Smooth muscle cell (in vitro differentiated cells): ENCODE measurements around the gene FOXP1. TPM values are rescaled to one million over a fixed set of nuclear protein-coding genes. Genes with fewer than 3 reads are reported as not detected.
A peak's percentile ranks its signal among the peaks of the same experiment; 100 is the strongest.

ENCODE experiments used
- DNase-seq: peaks from one replicate; lab custom pipeline; 2025; ENCODE audit not compliant: unreplicated experiment; lab: John Stamatoyannopoulos, UW
- H2AFZ ChIP-seq: fragments of 200-600 bp; sonication (generic); 2 replicates; pipeline ENCODE4 v1.6.0; 2016; ENCODE audit warnings: antibody characterized with exemption, low read depth, mild to moderate bottlenecking
- H3F3A ChIP-seq: fragments of 200-600 bp; sonication (generic); 2 replicates; pipeline ENCODE4 v1.6.0; 2017; ENCODE audit warnings: antibody characterized with exemption, low read depth
- H3K27ac ChIP-seq: fragments of 200-600 bp; sonication (generic); 2 replicates; pipeline ENCODE4 v1.5.1; 2016; ENCODE audit warnings: low read depth, mild to moderate bottlenecking
- H3K27me3 ChIP-seq: fragments of 200-600 bp; sonication (generic); 2 replicates; pipeline ENCODE4 v1.6.1; 2016; ENCODE audit warnings: low read depth, mild to moderate bottlenecking
- H3K36me3 ChIP-seq: fragments of 200-600 bp; sonication (generic); 2 replicates; pipeline ENCODE4 v1.5.1; 2016; ENCODE audit warnings: low read depth
- H3K4me1 ChIP-seq: fragments of 200-600 bp; sonication (generic); 2 replicates; pipeline ENCODE4 v1.5.1; 2016; ENCODE audit warnings: low read depth
- H3K4me2 ChIP-seq: fragments of 200-600 bp; sonication (generic); 2 replicates; pipeline ENCODE4 v1.6.0; 2016; ENCODE audit warnings: mild to moderate bottlenecking
- H3K4me3 ChIP-seq: fragments of 200-600 bp; sonication (generic); 2 replicates; pipeline ENCODE4 v1.5.1; 2016; ENCODE audit warnings: mild to moderate bottlenecking
- H3K79me2 ChIP-seq: fragments of 200-600 bp; sonication (generic); 2 replicates; pipeline ENCODE4 v1.6.0; 2016; ENCODE audit warnings: low read depth, mild to moderate bottlenecking
- H3K9ac ChIP-seq: fragments of 200-600 bp; sonication (generic); 2 replicates; pipeline ENCODE4 v1.6.0; 2016; ENCODE audit warnings: low read depth
- H3K9me3 ChIP-seq: fragments of 200-600 bp; sonication (generic); replicated peaks from 2 replicates; pipeline ENCODE4 v1.5.1; 2016; ENCODE audit warnings: low read depth
- H4K20me1 ChIP-seq: fragments of 200-600 bp; sonication (generic); 2 replicates; pipeline ENCODE4 v1.6.0; 2016; ENCODE audit warnings: low read depth
- WGBS: methylation state at CpG from one replicate; pipeline ENCODE4 v1.1.7; 2016; ENCODE audit warnings: low lambda C conversion rate; 5-methylcytosine and 5-hydroxymethylcytosine counted together
- polyA plus RNA-seq: library from polyadenylated mRNA; unstranded; fragments of >200 nt; fragmentation: Nextera tagmentation; extraction: Ambion mirVana; gene quantifications from 2 replicates; pipeline ENCODE4 v1.2.1, GENCODE V29; 2016
- total RNA-seq: library from RNA; depleted of rRNA; stranded (reverse); fragments of >200 nt; gene quantifications from 2 replicates; pipeline ENCODE4 v1.2.3, GENCODE V29; 2014
- TF ChIP-seq, protein P1 (sequence below): fragments of 200-600 bp; sonication (generic); IDR thresholded peaks from 2 replicates; pipeline ENCODE4 v1.5.1; 2017; ENCODE audit warnings: borderline replicate concordance, mild to moderate bottlenecking, antibody characterized with exemption; ENCODE audit not compliant: insufficient read depth, poor library complexity, severe bottlenecking

Gene FOXP1
- total and polyA plus RNA-seq, 2 experiments from 2014 or later, result 40.9 to 68.0 TPM

DNA sequence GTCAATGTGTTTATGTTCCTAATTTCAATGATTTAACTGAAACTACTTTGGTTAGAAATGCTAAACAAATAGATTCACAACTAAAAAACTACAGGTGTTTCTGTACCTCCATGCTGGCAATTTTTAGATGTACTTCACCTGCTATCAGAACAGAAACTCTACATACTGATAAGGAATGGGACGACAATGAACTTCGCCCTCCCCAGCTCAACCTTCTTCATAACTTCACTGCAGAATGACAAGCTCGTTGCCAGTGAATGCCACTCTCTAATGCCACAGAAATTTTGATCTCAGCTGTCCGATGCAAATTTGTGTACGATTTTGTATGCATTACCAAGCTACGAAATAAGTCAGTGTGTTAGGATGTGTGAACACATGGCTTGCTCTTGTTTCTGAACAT lies 133.4 kb downstream of the FOXP1 start:
- Histone ChIP-seq H3K27ac (no peak overlapping the region), H3K9me3 (no peaks in the 10 kb centered on the region), H3K27me3 (no peaks in the 10 kb centered on the region), H3K4me1 (peaks cover 27% of the 10 kb centered on the region), H3K4me3 (no peak overlapping the region), H3F3A (peaks cover 1% of the 10 kb centered on the region), H3K36me3 (no peaks in the 10 kb centered on the region), H3K4me2 (no peak overlapping the region), H2AFZ (no peak overlapping the region), H3K79me2 (peaks cover 40% of the 10 kb centered on the region), H3K9ac (no peak overlapping the region), H4K20me1 (no peaks in the 10 kb centered on the region)
- TF ChIP-seq, protein P1, sequence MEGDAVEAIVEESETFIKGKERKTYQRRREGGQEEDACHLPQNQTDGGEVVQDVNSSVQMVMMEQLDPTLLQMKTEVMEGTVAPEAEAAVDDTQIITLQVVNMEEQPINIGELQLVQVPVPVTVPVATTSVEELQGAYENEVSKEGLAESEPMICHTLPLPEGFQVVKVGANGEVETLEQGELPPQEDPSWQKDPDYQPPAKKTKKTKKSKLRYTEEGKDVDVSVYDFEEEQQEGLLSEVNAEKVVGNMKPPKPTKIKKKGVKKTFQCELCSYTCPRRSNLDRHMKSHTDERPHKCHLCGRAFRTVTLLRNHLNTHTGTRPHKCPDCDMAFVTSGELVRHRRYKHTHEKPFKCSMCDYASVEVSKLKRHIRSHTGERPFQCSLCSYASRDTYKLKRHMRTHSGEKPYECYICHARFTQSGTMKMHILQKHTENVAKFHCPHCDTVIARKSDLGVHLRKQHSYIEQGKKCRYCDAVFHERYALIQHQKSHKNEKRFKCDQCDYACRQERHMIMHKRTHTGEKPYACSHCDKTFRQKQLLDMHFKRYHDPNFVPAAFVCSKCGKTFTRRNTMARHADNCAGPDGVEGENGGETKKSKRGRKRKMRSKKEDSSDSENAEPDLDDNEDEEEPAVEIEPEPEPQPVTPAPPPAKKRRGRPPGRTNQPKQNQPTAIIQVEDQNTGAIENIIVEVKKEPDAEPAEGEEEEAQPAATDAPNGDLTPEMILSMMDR, result no peak
- DNase-seq, result no peak
- WGBS, result 98% methylated on average over 6 of the region's 6 CpGs

DNA sequence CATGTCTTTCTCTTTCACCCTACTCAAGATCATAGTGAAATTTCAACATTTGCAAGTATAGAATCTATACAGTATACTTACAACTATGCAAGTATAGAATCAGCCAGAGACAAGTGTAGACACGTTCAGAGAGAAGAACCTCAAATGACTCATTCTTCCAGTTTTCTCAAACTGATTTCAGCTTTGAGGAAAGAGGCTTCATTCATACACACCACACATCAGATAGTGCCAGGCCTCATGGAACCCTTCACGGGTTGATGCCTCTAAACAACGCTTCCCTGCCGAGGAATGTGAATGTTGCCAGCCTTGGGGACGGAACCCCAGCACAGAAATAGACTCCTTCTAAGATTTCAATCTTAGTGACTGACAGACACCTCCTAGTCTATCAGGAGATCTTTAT lies 135.7 kb downstream of the FOXP1 start:
- Histone ChIP-seq H3K4me3 (no peak overlapping the region), H3K9me3 (no peaks in the 10 kb centered on the region), H2AFZ (no peak overlapping the region), H3K4me1 (peaks cover 16% of the 10 kb centered on the region), H3K27me3 (no peaks in the 10 kb centered on the region), H3K27ac (peak overlapping the region; percentile 73), H3K4me2 (peak overlapping the region; percentile 33), H3K9ac (no peak overlapping the region), H3K36me3 (no peaks in the 10 kb centered on the region), H3K79me2 (peaks cover 28% of the 10 kb centered on the region), H3F3A (peaks cover 9% of the 10 kb centered on the region), H4K20me1 (no peaks in the 10 kb centered on the region)
- 41% methylated on average over 5 of the region's 5 CpGs for WGBS
- TF ChIP-seq, protein P1, result no peak
- DNase-seq, result no peak

DNA sequence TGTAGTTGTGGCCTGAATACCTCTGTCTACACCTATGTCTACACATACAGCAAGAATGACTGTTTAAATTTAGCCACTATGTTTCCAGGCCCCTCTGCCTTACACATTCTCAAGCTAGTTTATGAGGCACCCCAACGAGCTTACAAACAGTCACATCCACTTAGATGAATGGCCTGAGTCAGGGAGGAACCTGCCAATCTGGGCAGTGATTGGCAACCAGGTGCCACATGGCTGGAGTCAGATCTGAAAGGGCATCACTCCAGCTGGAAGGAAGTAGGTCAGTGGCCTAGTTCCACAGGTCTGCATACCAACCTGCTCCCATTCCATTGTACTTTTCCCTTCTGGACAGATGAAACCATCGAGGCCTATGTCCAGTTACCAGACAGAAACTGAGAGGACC lies 136.3 kb downstream of the FOXP1 start:
- no peaks in the 10 kb centered on the region for H3K36me3 ChIP-seq
- DNase-seq, result no peak
- TF ChIP-seq, protein P1, result no peak
- H3K9me3 ChIP-seq, result no peaks in the 10 kb centered on the region
- H3K4me2 ChIP-seq, result peak overlapping the region; percentile 33
- H3K27me3 ChIP-seq, result no peaks in the 10 kb centered on the region
- H3K4me1 ChIP-seq, result peaks cover 16% of the 10 kb centered on the region
- H3K79me2 ChIP-seq, result peaks cover 26% of the 10 kb centered on the region
- H2AFZ ChIP-seq, result no peak overlapping the region
- no peak overlapping the region for H3K9ac ChIP-seq
- H4K20me1 ChIP-seq, result no peaks in the 10 kb centered on the region
- peaks cover 9% of the 10 kb centered on the region for H3F3A ChIP-seq
- H3K4me3 ChIP-seq, result no peak overlapping the region
- 81% methylated on average over 2 of the region's 2 CpGs for WGBS
- H3K27ac ChIP-seq, result peak overlapping the region; percentile 73

DNA sequence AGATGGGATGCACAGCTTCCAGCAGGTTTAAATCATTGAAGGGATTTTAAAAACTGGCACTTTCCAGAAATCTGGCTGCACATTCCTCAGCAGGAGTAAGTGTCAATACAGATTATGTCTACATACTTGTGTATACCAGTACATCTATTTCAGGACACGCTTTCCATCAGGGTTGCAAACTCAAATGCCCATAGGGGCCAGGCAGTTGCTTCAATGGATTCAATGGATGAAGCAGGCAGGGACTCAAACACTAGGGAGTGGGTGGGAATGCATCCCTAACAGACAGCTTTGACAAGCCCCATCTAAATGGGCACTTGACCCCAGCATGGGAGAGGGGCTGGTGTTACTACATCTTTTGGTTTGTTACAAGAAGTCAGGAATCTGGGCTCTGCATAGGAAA lies 136.8 kb downstream of the FOXP1 start:
- H4K20me1 ChIP-seq, result no peaks in the 10 kb centered on the region
- no peak overlapping the region for H3K4me3 ChIP-seq
- H3K9ac ChIP-seq, result no peak overlapping the region
- no peaks in the 10 kb centered on the region for H3K27me3 ChIP-seq
- H3K27ac ChIP-seq, result peak overlapping the region; percentile 73
- H2AFZ ChIP-seq, result no peak overlapping the region
- peaks cover 21% of the 10 kb centered on the region for H3K79me2 ChIP-seq
- WGBS, result 96% methylated on average over 1 of the region's 1 CpG
- H3K36me3 ChIP-seq, result no peaks in the 10 kb centered on the region
- TF ChIP-seq, protein P1, result no peak
- DNase-seq, result no peak
- peak overlapping the region; percentile 33 for H3K4me2 ChIP-seq
- peaks cover 9% of the 10 kb centered on the region for H3F3A ChIP-seq
- no peaks in the 10 kb centered on the region for H3K9me3 ChIP-seq
- H3K4me1 ChIP-seq, result peaks cover 16% of the 10 kb centered on the region
